Caki2 (cell line): ENCODE data around the gene CDK16. TPM values are rescaled to one million over a fixed set of nuclear protein-coding genes. Genes with fewer than 3 reads are reported as not detected.

Source experiments
- DNase-seq: peaks from one replicate; pipeline ENCODE4 v3.0.0-alpha.2; 2015; ENCODE audit warnings: low read depth
- in situ Hi-C: cut with HindIII; loops from 2 replicates; pipeline ENCODE4 v1.10.0; 2016; ENCODE audit warnings: low sequenced_read_pairs, low pct_unique_long_range_greater_than_20kb, mixed read lengths
- total RNA-seq: library from RNA; depleted of rRNA; stranded (reverse); fragments of >200 nt; shearing (Covaris generic); gene quantifications from 2 replicates; pipeline ENCODE4 v1.2.3, GENCODE V29; 2014; ENCODE audit warnings: low replicate concordance; rRNA removed

Gene CDK16
- total RNA-seq = 78.8 and 104 TPM in 2 replicates

DNA sequence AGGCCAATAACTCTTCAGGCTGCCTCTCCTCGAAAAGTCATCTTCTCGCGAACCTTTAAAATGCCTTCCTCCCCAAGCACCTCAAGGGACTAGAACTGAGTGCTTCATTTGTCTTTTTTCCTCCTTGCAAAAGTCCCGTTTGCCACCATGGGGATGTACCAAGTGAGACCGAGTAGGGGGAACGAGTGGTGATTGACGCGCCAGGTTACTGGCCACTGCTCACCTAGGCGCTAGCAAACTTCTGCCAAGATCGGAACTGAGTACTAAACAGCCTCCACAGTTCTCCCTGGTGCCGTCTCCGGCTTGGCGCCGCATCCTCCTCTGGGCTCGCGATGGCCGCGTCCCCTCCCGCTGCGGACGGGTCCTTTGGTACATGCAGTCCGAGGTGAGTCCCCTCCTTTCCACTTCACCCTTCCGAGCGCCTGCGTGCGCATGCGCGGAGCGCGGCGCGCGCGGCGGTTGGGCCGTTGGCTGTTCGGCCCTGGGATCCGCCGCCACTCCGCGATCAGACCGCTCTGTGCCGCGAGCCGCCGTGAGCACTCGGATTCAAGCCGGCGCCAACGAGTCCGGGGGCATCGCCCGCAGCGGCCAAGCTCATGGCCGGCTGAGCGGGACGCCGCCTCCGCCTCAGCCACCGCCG is at the start of gene CDK16:
Gene CDK16 (plus strand): TSS at position 402 of the 640 bp plus-strand sequence. CDS start 4,877 bp downstream, outside the sequence.
- in situ Hi-C loops = no loop called here
- peak; percentile 75 for DNase-seq

DNA sequence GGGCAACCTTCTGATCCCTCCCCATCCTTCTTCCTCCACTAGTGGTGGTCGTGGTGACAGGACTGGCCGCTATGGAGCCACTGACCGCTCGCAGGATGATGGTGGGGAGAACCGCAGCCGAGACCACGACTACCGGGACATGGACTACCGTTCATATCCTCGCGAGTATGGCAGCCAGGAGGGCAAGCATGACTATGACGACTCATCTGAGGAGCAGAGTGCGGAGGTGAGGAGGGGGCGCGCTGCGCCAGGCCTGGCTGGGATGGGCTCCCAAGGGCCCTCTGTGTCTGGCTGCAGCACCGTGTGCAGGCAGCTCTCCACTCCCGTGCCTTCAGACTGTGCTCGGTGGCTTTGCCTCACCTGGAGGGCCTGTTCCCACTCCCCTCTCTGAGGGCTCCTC is 49.2 kb upstream of the CDK16 start:
- in situ Hi-C loops = no loop called here
- DNase-seq = no peak

DNA sequence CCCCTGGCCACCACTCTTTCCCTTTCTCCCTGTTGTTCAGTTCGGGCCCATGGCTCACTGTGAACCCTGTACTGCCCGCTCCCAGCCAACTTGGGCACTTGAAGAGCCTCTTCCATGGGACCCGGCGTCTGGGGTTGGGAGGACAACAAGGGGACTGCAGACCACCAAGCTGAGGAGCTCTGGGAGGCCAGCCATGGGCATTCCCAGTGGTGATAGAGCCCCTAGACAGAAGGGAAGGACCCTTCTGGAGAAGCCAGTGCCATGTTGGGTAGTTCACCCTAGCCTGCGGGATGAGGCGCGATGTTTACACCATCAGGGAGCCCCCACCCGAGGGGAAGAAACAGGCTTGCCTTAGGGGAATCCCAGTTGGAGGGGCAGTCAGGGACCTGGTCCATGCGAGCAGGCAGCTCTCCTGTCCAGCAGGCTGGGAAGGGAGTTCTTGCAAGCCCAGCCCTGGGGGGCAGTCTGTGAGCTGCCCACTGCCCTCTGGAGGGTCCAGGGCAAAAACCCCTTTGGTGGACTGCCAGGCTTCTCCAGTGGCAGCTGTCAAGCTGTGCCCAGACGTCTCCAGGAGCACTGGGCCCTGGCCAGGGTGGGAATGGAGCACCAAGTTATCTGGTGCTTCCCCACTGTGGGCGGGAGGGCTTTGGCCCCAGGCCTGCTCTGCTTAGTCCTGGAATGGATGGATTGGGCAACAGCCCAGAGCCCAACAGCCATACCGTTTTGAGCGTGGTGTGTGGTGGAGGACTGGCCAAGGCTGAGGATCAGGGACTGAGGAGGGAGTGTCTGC is 48.6 kb upstream of the CDK16 start:
- in situ Hi-C loops = no loop called here
- no peak for DNase-seq

DNA sequence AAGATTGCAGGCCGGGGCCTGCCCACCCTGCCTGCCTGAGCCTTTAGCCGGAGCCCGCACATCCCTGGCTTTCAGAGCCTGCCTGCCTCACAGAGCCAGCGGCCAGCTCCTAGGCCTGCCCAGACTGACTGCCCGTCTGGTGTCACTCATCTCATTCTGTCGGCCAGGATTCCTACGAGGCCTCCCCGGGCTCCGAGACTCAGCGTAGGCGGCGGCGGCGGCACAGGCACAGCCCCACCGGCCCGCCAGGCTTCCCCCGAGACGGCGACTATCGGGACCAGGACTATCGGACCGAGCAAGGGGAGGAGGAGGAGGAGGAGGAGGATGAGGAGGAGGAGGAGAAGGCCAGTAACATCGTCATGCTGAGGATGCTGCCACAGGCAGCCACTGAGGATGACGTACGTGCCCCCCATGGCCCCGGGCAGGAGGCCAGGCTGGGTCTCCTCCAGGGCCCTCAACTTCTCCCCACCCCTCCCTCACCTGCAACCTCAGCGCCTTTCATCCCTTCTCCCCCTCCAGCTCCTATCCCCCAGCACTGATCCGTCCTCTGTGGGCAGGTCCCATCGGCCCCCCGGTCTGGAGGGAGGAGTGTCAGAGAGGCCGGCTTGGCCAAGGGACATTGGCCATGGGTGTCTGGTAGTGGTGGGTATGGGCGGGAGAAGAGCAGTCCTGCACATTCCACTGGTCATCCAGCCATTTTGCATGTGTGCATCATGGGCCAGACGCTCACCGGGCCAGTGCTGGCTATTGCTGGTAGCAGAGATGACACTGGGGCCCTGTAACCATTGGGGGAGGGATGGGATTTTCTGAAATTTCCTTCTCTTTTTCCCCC is 47.4 kb upstream of the CDK16 start:
- in situ Hi-C loops = no loop called here

DNA sequence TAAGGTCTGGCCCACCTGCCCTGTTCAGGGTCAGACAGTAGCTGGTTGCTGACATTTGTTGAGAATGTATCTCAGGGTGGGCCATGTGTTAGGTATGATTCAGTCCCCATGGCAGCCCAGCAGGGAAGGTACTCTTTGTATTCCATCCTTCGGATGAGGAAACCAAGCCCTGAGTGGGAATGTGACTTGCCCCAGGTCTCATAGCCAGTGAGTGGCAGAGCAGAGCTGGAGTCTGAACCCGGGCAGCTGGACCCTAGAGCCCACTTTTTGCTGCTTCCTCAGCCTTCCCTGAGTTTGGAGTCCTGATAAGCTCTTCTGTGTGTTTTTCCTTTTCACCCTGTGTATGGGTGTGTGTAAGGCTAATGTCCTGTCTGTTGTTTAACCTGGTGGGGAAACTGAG is 46.5 kb upstream of the CDK16 start:
- DNase-seq = no peak
- in situ Hi-C loops = no loop called here

More for the DNA sequence above, 47.4 kb upstream of the CDK16 start:
- no peak for DNase-seq

DNA sequence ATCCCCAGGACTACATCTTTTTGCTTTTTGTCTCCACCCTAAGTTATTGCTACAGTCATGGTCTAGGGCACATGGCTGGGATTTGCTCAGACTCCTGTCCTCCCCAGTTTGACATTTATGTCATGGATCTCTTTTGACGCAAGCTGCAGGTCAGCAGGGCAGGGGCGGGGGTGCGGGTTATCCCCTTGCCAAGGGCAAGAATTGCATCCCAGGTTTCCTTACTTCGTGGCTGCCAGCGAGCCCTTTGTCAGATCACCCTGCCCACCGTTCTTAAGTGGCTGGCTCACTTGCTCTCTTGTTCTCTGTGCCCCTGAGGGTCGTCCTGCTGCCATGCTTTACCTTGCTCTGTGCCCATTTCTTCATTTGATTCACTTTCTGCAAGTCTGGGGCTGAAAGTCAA is 45.9 kb upstream of the CDK16 start:
- in situ Hi-C loops = no loop called here
- no peak for DNase-seq

DNA sequence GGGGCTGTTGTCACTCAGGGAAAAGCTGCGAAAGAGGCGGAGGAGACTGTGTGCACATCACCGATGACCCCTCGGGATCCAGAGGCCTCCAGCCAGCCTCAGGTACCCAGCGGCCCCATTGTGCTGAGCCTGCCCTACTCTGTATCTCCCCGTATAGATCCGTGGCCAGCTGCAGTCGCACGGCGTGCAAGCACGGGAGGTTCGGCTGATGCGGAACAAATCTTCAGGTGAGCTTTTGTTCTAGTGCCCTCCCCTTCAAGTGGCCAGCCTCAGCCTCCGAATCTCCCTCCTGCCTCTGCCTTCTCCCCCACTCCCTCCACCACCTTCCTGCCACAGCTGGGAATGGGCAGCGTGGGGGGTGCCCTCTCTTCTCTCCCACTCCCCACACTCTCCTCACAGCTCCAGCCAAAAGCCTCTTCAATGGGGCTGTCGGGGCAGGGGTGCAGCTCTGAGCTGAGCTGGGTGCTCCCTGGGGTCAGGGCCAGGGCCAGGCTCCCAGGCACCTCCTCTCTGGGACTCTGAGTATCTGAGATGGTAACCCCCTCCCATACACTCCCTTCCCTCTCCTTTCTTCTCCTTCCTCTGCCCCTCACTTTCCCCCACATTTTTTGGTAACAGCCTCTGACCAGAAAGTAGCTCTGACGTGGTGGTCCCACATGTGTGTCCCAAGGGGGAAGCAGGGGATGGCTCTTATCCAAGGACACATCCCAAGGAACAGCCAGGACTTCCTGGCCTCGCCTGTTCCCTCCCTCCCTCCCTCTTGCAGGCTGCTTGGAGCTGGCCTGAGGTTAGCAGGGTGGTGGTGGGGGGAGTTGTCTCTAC is 45.3 kb upstream of the CDK16 start:
- no peak for DNase-seq
- in situ Hi-C loops = no loop called here

DNA sequence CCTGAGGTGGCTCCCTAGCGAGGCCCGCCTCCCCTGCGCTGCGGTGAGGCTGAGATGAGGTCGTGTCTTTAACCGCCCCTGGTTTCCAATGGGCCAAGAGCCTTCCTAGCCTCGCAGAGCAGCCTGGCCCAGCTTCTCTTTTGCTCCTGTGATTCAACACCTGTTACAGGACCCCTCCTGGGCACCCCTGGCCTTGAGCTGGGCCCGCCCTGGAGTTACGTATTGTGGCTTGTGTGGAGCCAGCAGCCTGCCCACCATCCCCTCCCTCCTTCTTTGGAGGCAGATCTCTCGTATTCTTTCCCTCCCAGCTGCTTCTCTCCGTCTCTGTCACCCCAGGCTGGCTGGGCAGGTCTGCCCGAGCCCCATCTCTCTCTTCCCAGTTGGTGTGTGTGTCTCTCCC is 44.1 kb upstream of the CDK16 start:
- in situ Hi-C loops = no loop called here
- no peak for DNase-seq

DNA sequence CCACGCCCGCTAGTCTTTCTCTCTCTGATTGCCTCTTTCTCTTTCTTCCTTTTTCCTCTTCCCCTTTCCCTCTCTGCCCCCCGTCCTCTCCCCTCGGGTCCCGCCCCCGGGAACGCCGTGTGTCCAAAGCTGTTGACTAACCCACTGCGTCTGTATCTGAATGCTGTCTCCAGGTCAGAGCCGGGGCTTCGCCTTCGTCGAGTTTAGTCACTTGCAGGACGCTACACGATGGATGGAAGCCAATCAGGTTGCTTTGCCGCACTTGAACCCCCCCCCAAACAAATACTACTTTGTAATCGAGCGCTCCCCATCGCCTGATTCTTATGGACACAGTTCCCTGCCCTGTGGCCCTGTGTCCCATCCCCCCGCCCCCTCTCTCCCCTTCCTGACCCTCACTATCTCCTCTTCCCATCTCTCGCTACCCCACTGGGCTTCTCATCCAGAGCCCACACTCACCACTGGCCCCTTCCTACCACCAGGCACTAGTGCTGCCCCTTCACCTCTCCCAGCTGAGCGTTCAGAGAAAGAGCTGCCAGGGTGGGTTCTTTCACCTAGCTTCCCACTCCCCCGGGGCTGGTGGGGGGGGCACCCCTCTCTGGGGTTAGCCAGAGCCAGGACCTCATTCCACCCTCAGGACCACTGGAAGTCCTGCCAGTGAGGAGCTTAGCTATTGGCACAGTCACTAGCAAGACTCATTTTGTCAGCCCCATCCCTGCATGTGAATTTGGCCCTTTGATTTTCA is 43.5 kb upstream of the CDK16 start:
- in situ Hi-C loops = no loop called here
- no peak for DNase-seq

DNA sequence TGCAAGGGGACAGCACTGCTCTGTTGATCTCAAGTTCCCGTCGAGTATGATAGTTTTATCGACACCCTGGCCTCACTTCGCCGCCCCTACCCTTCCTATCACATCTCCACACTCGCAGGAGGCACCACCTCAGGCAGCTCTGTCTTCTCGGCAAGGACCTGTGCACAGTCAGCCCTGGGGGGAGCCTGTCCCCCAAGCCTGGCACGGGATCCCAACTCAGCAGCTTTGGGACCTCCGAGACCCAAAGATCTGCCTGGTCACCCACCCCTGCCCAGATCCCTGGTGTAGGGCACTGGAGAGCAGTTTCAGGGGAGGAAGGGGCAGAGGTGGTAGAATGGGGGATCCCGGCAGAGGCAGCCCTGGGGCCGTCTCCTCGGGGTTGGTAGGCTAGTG is 42.9 kb upstream of the CDK16 start:
- in situ Hi-C loops = no loop called here
- DNase-seq = no peak

DNA sequence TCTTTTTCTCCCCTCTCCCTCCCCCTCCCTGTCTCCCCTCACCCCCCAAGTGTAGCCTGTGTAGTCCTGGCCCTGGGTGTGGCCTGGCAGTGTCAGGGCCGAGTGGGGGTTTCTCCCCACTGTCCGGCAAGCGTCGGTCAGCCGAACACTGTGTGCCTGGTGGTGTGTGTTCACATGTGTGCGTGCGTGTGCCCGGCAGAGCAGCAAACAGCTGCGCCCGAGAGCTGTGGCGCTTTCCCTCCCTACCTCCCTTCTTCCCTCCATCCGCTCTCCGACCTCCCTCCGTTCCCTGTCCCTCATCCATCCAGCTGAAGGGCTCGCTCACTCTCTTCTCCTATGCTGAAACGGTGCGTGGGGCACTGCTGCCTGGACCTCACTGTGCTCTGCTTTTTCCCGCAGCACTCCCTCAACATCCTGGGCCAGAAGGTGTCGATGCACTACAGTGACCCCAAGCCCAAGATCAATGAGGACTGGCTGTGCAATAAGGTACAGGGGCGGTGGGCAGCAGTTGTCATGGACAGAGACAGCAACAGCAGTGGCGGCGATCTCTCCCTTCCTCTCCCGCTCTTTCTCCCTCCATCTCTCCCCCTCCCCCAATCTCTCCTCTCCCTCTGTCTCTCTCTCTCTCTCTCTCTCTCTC is 42.3 kb upstream of the CDK16 start:
- DNase-seq = no peak
- in situ Hi-C loops = no loop called here

DNA sequence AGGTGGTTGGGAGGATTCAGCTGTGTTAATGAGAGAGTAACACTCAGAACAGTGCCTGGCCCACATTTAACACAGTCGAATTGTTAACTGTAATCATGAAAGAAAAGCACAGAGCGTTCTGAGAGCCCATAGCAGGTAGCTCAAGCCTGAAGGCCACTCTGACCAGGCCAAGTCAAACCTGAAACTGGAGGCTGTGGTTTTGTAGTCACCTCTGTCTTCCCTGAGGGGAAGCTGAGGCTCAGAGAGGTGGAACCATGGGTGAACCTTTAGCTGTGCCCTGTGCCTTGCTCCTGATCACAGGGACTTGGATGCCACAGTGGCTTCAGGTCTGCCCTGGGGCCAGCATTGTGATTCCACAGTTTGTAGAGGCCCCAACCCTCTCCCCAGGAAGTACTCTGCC is 41.4 kb upstream of the CDK16 start:
- in situ Hi-C loops = no loop called here
- no peak for DNase-seq

DNA sequence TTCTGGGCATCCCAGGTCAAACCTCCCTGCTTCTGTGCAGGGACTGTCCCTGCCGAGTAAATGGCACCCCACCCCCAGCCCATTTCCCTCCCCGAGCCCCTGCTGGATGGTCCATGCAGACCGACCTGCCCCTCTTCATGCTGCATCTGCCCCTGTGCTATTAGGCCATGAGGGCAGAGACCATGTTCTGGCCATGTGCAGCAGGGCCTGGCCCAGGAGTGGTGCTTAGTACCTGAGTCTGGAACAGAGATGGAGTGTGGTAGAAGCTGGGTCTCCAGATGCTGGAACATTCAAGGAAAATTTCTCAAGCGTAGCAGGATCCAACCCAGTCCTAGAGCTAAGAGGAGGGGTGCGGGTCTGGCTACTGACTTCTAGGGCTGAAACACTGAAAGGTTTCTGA is 40.1 kb upstream of the CDK16 start:
- in situ Hi-C loops = no loop called here

DNA sequence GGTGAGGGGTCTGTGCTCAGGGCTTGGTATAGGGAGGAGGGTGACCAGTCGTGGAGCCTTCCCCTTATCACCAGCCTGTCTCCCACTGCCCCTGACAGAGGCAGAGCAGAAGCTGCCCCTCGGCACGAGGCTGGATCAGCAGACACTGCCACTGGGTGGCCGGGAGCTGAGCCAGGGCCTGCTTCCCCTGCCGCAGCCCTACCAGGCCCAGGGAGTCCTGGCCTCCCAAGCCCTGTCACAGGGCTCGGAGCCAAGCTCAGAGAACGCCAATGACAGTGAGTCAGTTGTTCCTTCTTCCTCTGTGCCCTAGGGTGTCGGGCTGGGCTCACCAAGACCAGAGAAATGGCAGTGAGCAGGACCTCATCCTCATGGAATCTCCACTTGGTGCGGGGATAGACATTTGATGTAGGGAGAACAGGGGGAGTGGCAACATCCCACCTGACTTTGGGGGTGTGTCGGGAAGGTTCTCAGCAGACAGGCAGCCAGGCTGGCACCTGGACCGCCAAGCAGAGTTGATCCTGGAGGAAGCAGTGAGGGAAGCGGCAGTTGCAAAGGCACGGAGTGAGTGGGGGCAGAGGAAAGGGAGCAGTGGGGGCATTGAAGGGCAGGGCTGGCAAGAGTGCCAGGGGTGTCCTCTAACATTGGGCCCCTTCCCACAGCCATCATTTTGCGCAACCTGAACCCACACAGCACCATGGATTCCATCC is 39.1 kb upstream of the CDK16 start:
- in situ Hi-C loops = no loop called here

More for the DNA sequence above, 40.1 kb upstream of the CDK16 start:
- DNase-seq = no peak

DNA sequence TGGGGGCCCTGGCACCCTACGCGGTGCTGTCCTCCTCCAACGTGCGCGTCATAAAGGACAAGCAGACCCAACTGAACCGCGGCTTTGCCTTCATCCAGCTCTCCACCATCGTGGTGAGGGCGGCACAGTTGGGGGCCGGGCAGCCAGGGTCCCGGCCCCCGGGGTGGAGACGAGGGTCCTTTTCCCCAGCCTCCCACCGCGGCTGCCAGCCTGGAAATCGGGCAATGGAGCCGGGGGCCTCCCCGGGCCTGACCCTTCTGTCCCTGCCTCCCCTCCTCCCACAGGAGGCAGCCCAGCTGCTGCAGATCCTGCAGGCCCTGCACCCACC is 38.6 kb upstream of the CDK16 start:
- no peak for DNase-seq
- in situ Hi-C loops = no loop called here

More for the DNA sequence above, 39.1 kb upstream of the CDK16 start:
- no peak for DNase-seq

DNA sequence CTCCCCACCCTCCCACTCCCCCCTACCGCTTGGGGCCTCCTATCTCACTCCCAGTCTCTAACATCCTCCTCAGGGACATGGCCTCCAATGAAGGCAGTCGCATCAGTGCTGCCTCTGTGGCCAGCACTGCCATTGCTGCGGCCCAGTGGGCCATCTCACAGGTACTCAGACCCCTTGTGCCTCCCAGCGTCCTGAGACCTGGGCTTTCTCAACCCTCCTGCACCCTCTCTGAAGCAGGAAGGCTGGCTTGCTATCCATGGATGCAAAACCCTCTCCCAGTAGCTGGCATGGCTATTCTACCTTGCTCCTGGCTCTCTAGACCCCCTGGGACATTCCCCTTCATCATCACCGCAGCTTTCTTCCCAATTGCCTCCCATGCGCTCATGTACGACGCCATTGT is 38.1 kb upstream of the CDK16 start:
- no peak for DNase-seq
- in situ Hi-C loops = no loop called here

DNA sequence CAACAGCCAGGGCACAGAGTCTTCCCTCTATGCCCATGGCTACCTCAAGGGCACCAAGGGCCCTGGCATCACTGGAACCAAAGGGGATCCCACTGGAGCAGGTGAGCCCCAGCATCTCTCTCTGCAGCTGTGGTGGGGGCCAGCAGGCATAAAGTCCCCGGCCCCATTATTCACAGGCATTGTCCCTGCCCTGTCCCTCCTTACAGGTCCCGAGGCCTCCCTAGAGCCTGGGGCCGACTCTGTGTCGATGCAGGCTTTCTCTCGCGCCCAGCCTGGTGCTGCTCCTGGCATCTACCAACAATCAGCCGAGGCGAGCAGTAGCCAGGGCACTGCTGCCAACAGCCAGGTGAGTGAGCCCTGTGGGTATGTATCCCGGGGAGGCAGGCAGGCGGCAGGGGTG is 37.2 kb upstream of the CDK16 start:
- in situ Hi-C loops = no loop called here

More for the DNA sequence above, 37.2 kb upstream of the CDK16 start:
- DNase-seq = no peak
